Measurements from ENCODE around the gene BCAR1.

The BCAR1 gene

DNA sequence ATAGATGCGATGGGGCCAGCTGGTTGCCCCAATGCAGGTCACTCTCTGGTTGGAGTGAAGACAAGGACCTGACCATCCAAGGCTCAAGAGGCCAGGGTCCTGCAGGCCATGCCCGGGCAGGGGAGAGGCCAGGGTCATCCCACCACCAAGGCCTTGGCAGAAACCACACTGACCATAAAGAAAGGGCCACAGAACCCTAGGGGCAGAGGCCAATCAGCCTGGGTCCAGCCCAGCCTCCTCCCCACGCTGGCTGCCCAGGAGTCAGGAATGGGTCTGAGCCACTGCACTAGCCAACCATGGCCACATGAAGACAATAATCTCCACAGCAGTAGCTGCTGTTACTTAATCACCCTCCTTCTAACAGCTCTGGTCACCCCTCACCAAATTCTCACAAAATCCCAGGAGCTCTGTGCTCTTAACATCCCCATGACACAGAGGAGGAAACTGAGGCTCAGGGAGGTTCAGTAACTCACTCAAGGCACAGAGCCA is 10.2 kb upstream of the BCAR1 start:
- Histone ChIP-seq H3K9me3 (ENCODE audit: low read depth, low read length) (no peaks in the 10 kb centered on the region), H3K36me3 (ENCODE audit: insufficient read depth, low read length) (no peaks in the 10 kb centered on the region), H3K9ac (ENCODE audit: insufficient read length) (no peak overlapping the region), H3K27ac (no peak overlapping the region), H3K4me3 (no peak overlapping the region)
- no peak for TF ChIP-seq POLR2AphosphoS5 (IDR thresholded peaks at IDR 0.05; ENCODE audit: borderline replicate concordance, low read depth, low read length)
- TF ChIP-seq EZH2 (IDR thresholded peaks at IDR 0.05) = no peak
- TF ChIP-seq FOXP2 (optimal IDR thresholded peaks at IDR 0.05; ENCODE audit: control extremely low read depth, extremely low read length, insufficient read depth) = no peak
- DNase-seq (ENCODE audit: low read depth, low spot score) = no peak

DNA sequence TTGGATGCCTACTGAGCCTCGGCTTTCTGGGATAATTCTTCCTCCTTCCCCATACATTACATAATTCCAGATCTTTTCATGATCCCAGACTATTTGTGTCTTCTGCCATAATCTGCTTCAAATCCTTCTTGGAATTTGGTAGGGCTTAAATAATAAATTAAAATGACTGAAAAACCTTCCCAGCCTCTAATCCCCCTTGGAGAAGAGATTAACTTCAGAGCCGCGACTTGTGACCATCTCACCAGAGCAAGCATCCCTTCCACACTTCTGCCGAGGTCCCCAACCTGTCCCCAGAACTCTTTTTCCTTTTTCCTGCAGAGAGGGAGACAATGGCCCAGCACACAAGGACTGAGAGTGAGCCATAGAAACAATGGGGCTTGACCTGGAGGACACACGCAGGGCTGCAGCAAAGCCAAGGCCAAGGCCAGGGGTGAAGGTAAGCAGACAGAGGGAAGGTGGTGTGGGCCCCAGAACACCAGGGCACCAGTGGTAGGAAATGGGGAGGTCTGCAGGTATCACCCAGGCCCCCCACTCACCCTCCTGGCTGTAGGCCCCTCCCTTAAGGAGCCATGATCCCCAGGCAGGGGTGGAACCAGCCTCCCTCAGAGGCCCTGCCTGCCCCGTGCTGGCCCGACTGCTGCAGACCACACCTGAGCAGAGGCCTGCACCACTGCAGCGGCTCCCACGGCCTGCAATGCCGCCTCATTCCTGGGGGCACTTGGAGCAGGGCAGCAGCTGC is 9.6 kb upstream of the BCAR1 start:
- Histone ChIP-seq H3K36me3 (ENCODE audit: insufficient read depth, low read length) (no peaks in the 10 kb centered on the region), H3K4me3 (no peak overlapping the region), H3K9me3 (ENCODE audit: low read depth, low read length) (no peaks in the 10 kb centered on the region), H3K9ac (ENCODE audit: insufficient read length) (no peak overlapping the region), H3K27ac (no peak overlapping the region)
- TF ChIP-seq EZH2 (IDR thresholded peaks at IDR 0.05) (no peak), FOXP2 (optimal IDR thresholded peaks at IDR 0.05; ENCODE audit: control extremely low read depth, extremely low read length, insufficient read depth) (no peak), POLR2AphosphoS5 (IDR thresholded peaks at IDR 0.05; ENCODE audit: borderline replicate concordance, low read depth, low read length) (no peak)
- DNase-seq (ENCODE audit: low read depth, low spot score) = no peak

- Histone ChIP-seq H3K9ac (ENCODE audit: insufficient read length) (no peak overlapping the region), H3K9me3 (ENCODE audit: low read depth, low read length) (no peaks in the 10 kb centered on the region)
These were observed 7.3 kb upstream of the BCAR1 start for GRCh38 chr16:75258807-75259141.

GRCh38 chr16:75257886-75258806 is 6.7 kb upstream of the BCAR1 start:
- no peak overlapping the region for H3K9ac ChIP-seq (ENCODE audit: insufficient read length)
- no peak for DNase-seq (ENCODE audit: low read depth, low spot score)
- no peak overlapping the region for H3K4me3 ChIP-seq
- no peak overlapping the region for H3K27ac ChIP-seq
- no peaks in the 10 kb centered on the region for H3K9me3 ChIP-seq (ENCODE audit: low read depth, low read length)
- no peaks in the 10 kb centered on the region for H3K36me3 ChIP-seq (ENCODE audit: insufficient read depth, low read length)
- no peak for TF ChIP-seq FOXP2 (optimal IDR thresholded peaks at IDR 0.05; ENCODE audit: control extremely low read depth, extremely low read length, insufficient read depth)
- no peak for TF ChIP-seq EZH2 (IDR thresholded peaks at IDR 0.05)
- TF ChIP-seq POLR2AphosphoS5 (IDR thresholded peaks at IDR 0.05; ENCODE audit: borderline replicate concordance, low read depth, low read length) = no peak

More at GRCh38 chr16:75258807-75259141, 7.3 kb upstream of the BCAR1 start:
- Histone ChIP-seq H3K27ac (no peak overlapping the region), H3K36me3 (ENCODE audit: insufficient read depth, low read length) (no peaks in the 10 kb centered on the region), H3K4me3 (no peak overlapping the region)
- TF ChIP-seq EZH2 (IDR thresholded peaks at IDR 0.05) (no peak), POLR2AphosphoS5 (IDR thresholded peaks at IDR 0.05; ENCODE audit: borderline replicate concordance, low read depth, low read length) (no peak), FOXP2 (optimal IDR thresholded peaks at IDR 0.05; ENCODE audit: control extremely low read depth, extremely low read length, insufficient read depth) (no peak)
- no peak for DNase-seq (ENCODE audit: low read depth, low spot score)

DNA sequence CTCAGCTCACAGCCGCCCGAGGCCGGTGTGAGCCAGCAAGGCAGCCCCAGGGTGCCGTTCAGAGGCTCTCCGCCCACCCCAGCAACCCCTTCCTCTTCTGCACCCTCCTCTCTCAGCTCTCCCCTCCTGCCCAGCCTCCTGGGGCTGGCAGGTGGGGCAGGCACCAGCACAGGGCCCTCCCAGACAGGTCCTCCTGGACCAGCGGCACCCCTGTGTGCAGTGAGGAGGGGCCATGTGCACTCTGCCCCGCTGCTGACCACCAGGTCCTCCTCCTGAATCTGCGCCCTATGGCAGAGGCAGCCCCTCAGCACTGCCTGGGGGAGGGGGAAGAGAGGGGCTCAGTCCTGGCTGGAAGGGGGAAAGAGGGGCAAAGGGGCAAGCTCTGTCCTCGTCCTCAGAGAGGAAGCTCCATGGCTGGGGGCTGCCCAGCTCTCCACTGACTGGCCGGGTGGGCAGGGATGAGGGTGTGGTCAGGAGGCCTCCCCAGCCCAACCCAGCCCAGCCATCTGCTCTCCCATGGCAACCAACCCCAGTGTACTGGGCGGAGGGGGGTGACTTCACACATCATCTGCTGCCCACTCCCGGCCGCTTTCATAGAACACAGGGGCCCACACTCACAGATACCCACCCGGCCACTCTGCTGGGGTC is 5.4 kb upstream of the BCAR1 start:
- no peak for DNase-seq (ENCODE audit: low read depth, low spot score)
- Histone ChIP-seq H3K4me3 (no peak overlapping the region), H3K36me3 (ENCODE audit: insufficient read depth, low read length) (no peaks in the 10 kb centered on the region), H3K9me3 (ENCODE audit: low read depth, low read length) (no peaks in the 10 kb centered on the region), H3K27ac (no peak overlapping the region), H3K9ac (ENCODE audit: insufficient read length) (no peak overlapping the region)
- no peak for TF ChIP-seq EZH2 (IDR thresholded peaks at IDR 0.05)

DNA sequence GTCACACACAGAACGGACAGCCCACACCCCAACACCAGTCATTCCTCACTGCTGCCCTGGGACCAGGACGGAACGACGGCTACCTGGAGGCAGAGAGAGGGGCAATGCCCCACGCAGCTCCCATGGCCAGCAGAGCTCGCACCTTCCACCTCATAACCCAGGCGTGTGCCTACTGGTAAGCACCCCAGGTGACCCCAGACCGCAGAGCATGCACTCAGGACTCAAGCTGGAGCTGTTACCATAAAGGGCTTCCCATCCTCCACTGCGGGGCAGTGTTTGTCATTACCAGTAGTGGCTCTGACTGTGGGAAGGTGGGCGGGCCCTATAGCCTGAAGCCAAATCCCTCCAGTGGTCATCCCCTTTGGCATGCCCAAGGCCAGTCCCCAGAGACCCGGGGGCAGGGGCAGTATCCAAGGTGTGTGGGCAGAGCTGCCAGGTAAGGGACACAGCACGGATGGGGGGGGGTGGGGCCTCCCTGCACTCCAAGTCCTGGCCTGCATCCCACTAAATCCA is 4.7 kb upstream of the BCAR1 start:
- H3K4me3 ChIP-seq = no peak overlapping the region
- no peak overlapping the region for H3K9ac ChIP-seq (ENCODE audit: insufficient read length)
- no peak for DNase-seq (ENCODE audit: low read depth, low spot score)

GRCh38 chr16:75254359-75254837 is 3.0 kb upstream of the BCAR1 start:
- Histone ChIP-seq H3K9ac (ENCODE audit: insufficient read length) (no peak overlapping the region), H3K27ac (peak overlapping the region; percentile 57; the same call in 1 of the 2 replicates), H3K9me3 (ENCODE audit: low read depth, low read length) (no peaks in the 10 kb centered on the region), H3K4me3 (no peak overlapping the region), H3K36me3 (ENCODE audit: insufficient read depth, low read length) (no peaks in the 10 kb centered on the region)
- peak; percentile 100 for TF ChIP-seq FOXP2 (optimal IDR thresholded peaks at IDR 0.05; ENCODE audit: control extremely low read depth, extremely low read length, insufficient read depth)
- no peak for TF ChIP-seq EZH2 (IDR thresholded peaks at IDR 0.05)
- DNase-seq (ENCODE audit: low read depth, low spot score) = no peak

More for the DNA sequence above, 4.7 kb upstream of the BCAR1 start:
- no peaks in the 10 kb centered on the region for H3K36me3 ChIP-seq (ENCODE audit: insufficient read depth, low read length)
- no peaks in the 10 kb centered on the region for H3K9me3 ChIP-seq (ENCODE audit: low read depth, low read length)
- no peak overlapping the region for H3K27ac ChIP-seq
- no peak for TF ChIP-seq EZH2 (IDR thresholded peaks at IDR 0.05)
- TF ChIP-seq POLR2AphosphoS5 (IDR thresholded peaks at IDR 0.05; ENCODE audit: borderline replicate concordance, low read depth, low read length) = no peak
- TF ChIP-seq FOXP2 (optimal IDR thresholded peaks at IDR 0.05; ENCODE audit: control extremely low read depth, extremely low read length, insufficient read depth) = no peak
